Measurements from ENCODE around the gene PLXNA4.
A peak's percentile ranks its signal among the peaks of the same experiment; 100 is the strongest.

GRCh38 chr7:132154248-132154647 is 422.0 kb downstream of the PLXNA4 start:
- TF ChIP-seq CTCF (IDR thresholded peaks at IDR 0.05) (peak in 1 of 12 donors; percentile 10), POLR2A (IDR thresholded peaks at IDR 0.05) (no peak)
